Karpas-422 (cell line): ENCODE results near the gene EVPL. TPM values are rescaled to one million over a fixed set of nuclear protein-coding genes. Genes with fewer than 3 reads are reported as not detected.

Experiments
- DNase-seq: peaks from one replicate; pipeline ENCODE4 v3.0.0-alpha.2; 2015
- H2AFZ ChIP-seq: fragments of 200-600 bp; sonication (generic); 2 replicates; pipeline ENCODE4 v1.6.1; 2014; ENCODE audit warnings: antibody characterized with exemption, low read length, mixed read lengths
- H3K27ac ChIP-seq: fragments of 200-600 bp; sonication (generic); 2 replicates; pipeline ENCODE4 v1.5.1; 2014; ENCODE audit warnings: mild to moderate bottlenecking, low read length, moderate library complexity
- H3K27me3 ChIP-seq: fragments of 200-600 bp; sonication (generic); 2 replicates; pipeline ENCODE4 v1.6.1; 2014; ENCODE audit warnings: low read length, mixed read lengths
- H3K36me3 ChIP-seq: fragments of 200-600 bp; sonication (generic); 2 replicates; pipeline ENCODE4 v1.6.1; 2014; ENCODE audit warnings: low read length, mixed read lengths; ENCODE audit not compliant: insufficient read depth
- H3K4me1 ChIP-seq: fragments of 200-600 bp; sonication (generic); 2 replicates; pipeline ENCODE4 v1.6.1; 2014; ENCODE audit warnings: mild to moderate bottlenecking, low read length, mixed read lengths
- H3K4me2 ChIP-seq: fragments of 200-600 bp; sonication (generic); 2 replicates; pipeline ENCODE4 v1.6.1; 2014; ENCODE audit warnings: low read length, low read depth, mild to moderate bottlenecking; ENCODE audit not compliant: poor library complexity, severe bottlenecking
- H3K4me3 ChIP-seq: fragments of 200-600 bp; sonication (generic); 2 replicates; pipeline ENCODE4 v1.5.1; 2014; ENCODE audit warnings: mild to moderate bottlenecking, antibody characterized with exemption, low read length, mixed read lengths
- H3K79me2 ChIP-seq: fragments of 200-600 bp; sonication (generic); 2 replicates; pipeline ENCODE4 v1.6.1; 2014; ENCODE audit warnings: mild to moderate bottlenecking, low read length, mixed read lengths
- H3K9ac ChIP-seq: fragments of 200-600 bp; sonication (generic); 2 replicates; pipeline ENCODE4 v1.6.0; 2014; ENCODE audit warnings: low read length
- H3K9me2 ChIP-seq: fragments of 200-600 bp; sonication (generic), shearing (Covaris generic); replicated peaks from 2 replicates; pipeline ENCODE4 v1.6.0; 2014; ENCODE audit warnings: mild to moderate bottlenecking, low read length, moderate library complexity; ENCODE audit not compliant: insufficient read depth
- H3K9me3 ChIP-seq: fragments of 300-700, 200-600 bp; sonication (generic); 2 replicates; pipeline ENCODE4 v1.6.1; 2014; ENCODE audit warnings: low read length, mixed read lengths
- H4K20me1 ChIP-seq: fragments of 200-600 bp; sonication (generic); 2 replicates; pipeline ENCODE4 v1.6.1; 2014; ENCODE audit warnings: mild to moderate bottlenecking, antibody characterized with exemption, low read length, low read depth; ENCODE audit not compliant: insufficient read depth
- total RNA-seq: library from RNA; depleted of rRNA; stranded (reverse); fragments of >200 nt; shearing (Covaris generic); gene quantifications from 2 replicates; pipeline ENCODE4 v1.2.3, GENCODE V29; 2014; ENCODE audit warnings: low replicate concordance

EVPL gene
- total RNA-seq, 1 experiment from 2014 or later, result 0.07 TPM

DNA sequence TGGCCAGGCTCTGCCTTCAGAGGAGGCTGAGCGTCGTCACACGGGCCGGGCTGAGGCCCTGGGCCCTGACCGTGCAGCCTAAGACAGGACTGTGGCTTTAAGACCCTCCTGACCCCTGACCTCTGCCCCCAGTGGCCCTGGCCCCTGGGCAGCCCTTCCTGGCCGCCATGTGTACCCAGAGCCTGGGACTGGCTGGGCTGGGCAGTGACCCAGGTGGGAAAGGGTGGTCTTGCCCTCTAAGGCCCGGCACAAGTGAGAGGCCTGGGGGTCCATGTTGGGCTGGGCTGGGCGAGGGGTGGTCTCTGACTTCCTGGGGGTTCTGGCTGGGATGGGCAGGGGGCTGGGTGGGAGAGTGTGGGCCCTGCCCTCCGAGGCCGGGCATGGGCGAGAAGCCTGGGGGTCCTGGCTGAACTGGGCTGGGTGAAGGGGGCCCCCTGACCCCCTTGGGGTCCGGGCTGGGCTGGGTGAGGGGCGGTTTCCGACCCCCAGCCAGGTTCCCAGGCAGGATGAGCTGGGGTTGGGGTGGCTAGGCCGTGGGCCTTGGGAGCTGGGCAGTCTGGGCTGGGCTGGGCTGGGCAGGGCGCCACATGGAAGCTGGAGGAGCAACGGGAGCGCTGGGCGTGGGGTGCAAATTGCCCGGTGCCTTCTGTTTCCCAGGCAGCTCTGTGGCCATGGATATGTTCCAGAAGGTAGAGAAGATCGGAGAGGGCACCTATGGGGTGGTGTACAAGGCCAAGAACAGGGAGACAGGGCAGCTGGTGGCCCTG, 26.2 kb downstream of the EVPL start, which contains the start of gene CDK3:
Gene CDK3, plus strand, starts transcription at position 101 of the 767 bp plus-strand sequence. Its CDS starts 571 bp downstream, at position 672.
- no peak within 1 kb of the TSS for H3K4me2 ChIP-seq
- H3K36me3 ChIP-seq, result no peaks in the 10 kb centered on the region
- no peak within 1 kb of the TSS for H3K9ac ChIP-seq
- no peaks in the 10 kb centered on the region for H3K9me3 ChIP-seq
- H3K4me3 ChIP-seq, result no peak within 1 kb of the TSS
- no peak within 1 kb of the TSS for H2AFZ ChIP-seq
- H3K27me3 ChIP-seq, result no peaks in the 10 kb centered on the region
- no peak within 1 kb of the TSS for H3K27ac ChIP-seq
- DNase-seq, result no peak
- no peaks in the 10 kb centered on the region for H4K20me1 ChIP-seq
- no peaks in the 10 kb centered on the region for H3K9me2 ChIP-seq
- H3K4me1 ChIP-seq, result peaks cover 2% of the 10 kb centered on the region; the same call in 1 of the 2 replicates
- no peaks in the 10 kb centered on the region for H3K79me2 ChIP-seq

GRCh38 chr17:76000016-76000754, 26.9 kb downstream of the EVPL start:
- Histone ChIP-seq H3K4me3 (no peak overlapping the region), H3K9me2 (no peaks in the 10 kb centered on the region), H3K27me3 (no peaks in the 10 kb centered on the region), H3K36me3 (no peaks in the 10 kb centered on the region), H3K4me2 (no peak overlapping the region), H2AFZ (no peak overlapping the region), H3K9me3 (no peaks in the 10 kb centered on the region), H3K27ac (no peak overlapping the region), H3K9ac (no peak overlapping the region), H3K4me1 (peaks cover 2% of the 10 kb centered on the region; the same call in 1 of the 2 replicates), H4K20me1 (no peaks in the 10 kb centered on the region), H3K79me2 (no peaks in the 10 kb centered on the region)
- peak; percentile 92 for DNase-seq

DNA sequence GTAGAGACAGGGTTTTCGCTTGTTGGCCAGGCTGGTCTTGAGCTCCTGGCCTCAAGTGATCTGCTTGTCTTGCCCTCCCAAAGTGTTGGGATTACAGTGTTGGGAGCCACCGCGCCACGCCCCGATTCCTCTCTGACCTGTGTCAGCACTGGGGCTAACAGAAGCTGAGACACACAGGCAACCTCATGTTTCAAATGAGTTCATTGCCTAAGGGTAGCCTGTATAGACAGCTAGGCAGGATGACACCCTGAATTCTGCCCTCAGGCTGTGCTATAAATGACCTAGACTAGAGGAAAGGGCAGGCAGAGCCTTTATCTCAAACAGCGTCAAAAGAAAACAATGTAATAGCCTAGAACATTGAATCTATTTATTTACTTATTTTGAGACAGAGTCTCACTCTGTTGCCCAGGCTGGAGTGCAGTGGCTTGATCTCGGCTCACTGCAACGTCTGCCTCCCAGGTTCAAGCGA, 28.7 kb downstream of the EVPL start:
- Histone ChIP-seq H3K4me2 (no peak overlapping the region), H3K9me2 (no peaks in the 10 kb centered on the region), H3K4me3 (no peak overlapping the region), H3K9ac (no peak overlapping the region), H3K27ac (no peak overlapping the region), H2AFZ (no peak overlapping the region), H3K4me1 (peaks cover 2% of the 10 kb centered on the region; the same call in 1 of the 2 replicates), H3K27me3 (no peaks in the 10 kb centered on the region), H3K9me3 (no peaks in the 10 kb centered on the region), H4K20me1 (no peaks in the 10 kb centered on the region), H3K79me2 (no peaks in the 10 kb centered on the region), H3K36me3 (no peaks in the 10 kb centered on the region)
- no peak for DNase-seq

DNA sequence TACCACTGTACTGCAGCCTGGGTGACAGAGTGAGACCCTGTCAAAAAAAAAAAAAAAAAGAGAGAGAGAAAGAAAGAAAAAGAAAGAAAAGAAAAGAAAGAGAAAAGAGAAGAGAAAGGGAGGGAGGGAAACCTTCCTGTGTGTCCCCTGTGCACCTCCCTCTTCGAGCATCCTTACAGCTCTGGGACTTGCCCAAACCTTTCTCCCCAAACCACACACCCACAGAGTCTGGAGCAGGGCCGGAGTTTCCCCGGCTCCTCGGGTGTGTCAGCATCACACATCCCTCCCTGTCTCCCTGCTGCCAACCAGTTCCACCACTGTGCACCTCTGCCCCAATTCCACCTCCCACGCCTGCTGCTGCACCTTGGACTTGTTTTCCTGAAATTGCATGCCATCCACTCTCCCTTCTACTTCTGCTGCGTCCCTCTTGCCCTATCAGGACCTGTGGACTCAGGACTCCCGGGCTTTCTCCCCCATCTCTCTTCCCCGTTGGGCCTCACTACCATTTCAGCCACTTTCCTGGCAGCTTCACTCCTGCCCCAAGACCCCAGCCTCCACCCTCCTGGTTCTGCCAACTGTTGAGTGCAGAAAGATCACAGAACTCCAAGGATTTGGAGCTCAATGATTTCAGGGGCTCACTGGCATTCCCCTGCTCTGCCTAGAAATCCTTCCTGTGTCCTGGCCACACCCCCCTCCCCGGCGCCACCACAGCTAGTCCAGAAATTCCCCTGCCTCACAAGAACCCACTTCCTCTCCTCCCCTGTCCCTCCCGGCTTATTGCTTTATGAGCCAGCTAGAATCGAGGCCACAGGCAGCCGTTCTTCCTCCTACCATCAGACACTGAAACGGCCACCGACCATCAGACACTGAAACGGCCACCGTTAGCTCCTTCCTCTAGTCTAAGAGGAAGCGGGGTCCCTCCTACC, 30.2 kb downstream of the EVPL start:
- Histone ChIP-seq H3K4me1 (peaks cover 6% of the 10 kb centered on the region), H2AFZ (no peak overlapping the region), H4K20me1 (no peaks in the 10 kb centered on the region), H3K9ac (peak overlapping the region; percentile 7; the same call in 1 of the 2 replicates), H3K36me3 (no peaks in the 10 kb centered on the region), H3K79me2 (no peaks in the 10 kb centered on the region), H3K9me2 (no peaks in the 10 kb centered on the region), H3K27ac (no peak overlapping the region), H3K4me3 (no peak overlapping the region), H3K9me3 (no peaks in the 10 kb centered on the region), H3K27me3 (no peaks in the 10 kb centered on the region), H3K4me2 (no peak overlapping the region)
- DNase-seq, result no peak

DNA sequence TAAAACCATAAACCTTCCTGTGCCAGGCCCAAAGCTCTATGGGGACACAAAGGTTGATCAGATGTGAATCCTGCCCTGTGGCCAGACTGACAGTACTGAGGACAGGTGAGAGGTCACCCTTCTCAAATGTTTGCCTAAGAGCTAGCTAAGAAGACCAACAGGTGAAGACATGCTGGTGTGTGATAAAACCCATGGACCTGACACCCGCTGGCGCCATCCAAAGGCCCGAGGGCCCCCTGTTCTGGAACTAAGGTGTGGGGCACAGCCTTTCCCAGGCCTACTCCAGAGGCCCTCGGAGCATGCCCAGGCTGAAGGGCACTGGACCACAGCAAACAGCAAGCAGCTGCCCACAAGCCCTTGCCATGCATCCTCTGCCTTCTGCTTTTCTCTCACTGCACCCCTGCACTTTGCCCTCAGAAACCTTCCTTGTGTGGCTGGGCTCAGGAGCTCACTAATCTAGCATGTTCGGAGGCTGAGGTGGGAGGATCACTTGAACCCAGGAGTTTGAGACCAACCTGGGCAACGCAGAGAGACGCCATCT, 31.7 kb downstream of the EVPL start:
- Histone ChIP-seq H3K9me2 (no peaks in the 10 kb centered on the region), H3K4me2 (no peak overlapping the region), H2AFZ (no peak overlapping the region), H3K4me1 (peaks cover 14% of the 10 kb centered on the region), H3K27ac (no peak overlapping the region), H3K9me3 (no peaks in the 10 kb centered on the region), H3K36me3 (no peaks in the 10 kb centered on the region), H4K20me1 (no peaks in the 10 kb centered on the region), H3K9ac (no peak overlapping the region), H3K79me2 (no peaks in the 10 kb centered on the region), H3K27me3 (no peaks in the 10 kb centered on the region), H3K4me3 (no peak overlapping the region)
- DNase-seq, result no peak

DNA sequence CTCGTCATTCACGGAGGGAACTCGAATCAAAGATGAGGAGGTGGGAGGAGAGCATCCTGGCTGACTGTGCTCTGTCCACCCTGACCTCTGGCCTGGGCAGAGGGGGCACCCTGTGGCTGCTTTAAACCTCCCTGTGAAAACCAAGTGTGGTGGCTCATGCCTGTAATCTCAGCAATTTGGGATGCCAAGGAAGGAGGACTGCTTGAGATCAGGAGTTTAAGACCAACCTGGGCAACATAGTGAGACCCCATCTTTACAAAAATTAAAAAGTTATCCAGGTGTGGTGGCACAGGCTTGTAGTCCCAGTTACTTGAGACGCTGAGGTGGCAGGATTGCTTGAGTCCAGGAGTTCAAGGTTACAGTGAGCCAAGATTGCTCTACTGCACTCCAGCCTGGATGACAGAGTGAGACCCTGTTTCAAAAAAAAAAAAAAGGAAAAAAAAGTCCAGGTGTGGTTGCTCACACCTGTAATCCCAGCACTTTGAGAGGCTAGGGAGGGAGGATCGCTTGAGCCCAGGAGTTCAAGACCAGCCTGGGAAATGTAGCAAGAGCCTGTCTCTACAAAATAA, 32.2 kb downstream of the EVPL start:
- no peaks in the 10 kb centered on the region for H4K20me1 ChIP-seq
- H3K4me3 ChIP-seq, result no peak overlapping the region
- no peak overlapping the region for H3K27ac ChIP-seq
- no peak for DNase-seq
- H3K9me3 ChIP-seq, result no peaks in the 10 kb centered on the region
- H3K79me2 ChIP-seq, result no peaks in the 10 kb centered on the region
- H3K4me2 ChIP-seq, result no peak overlapping the region
- H3K9me2 ChIP-seq, result no peaks in the 10 kb centered on the region
- H3K27me3 ChIP-seq, result no peaks in the 10 kb centered on the region
- H3K4me1 ChIP-seq, result peaks cover 14% of the 10 kb centered on the region
- H2AFZ ChIP-seq, result no peak overlapping the region
- no peaks in the 10 kb centered on the region for H3K36me3 ChIP-seq
- H3K9ac ChIP-seq, result no peak overlapping the region

DNA sequence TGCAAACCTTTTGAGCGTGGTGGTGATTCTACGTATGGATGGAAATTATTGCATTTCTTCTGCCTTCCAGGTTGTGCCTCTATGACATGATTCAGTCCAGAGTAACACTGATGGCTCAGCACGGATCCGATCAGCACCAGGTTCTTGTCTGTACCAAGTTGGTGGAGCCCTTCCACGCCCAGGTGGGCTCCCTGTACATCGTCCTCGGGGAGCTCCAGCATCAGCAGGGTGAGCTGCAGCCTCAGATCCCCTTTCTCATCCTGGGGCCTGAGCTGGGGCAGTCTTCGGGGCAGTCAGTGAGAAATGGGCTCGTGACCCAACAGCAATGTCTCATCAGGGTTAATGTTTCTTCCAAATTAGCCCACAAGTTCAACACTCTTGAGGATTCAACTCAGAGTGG, 35.7 kb downstream of the EVPL start:
- H3K4me2 ChIP-seq, result no peak overlapping the region
- no peak for DNase-seq

More for the DNA sequence above, 35.7 kb downstream of the EVPL start:
- H3K9me2 ChIP-seq, result no peaks in the 10 kb centered on the region
- H3K27me3 ChIP-seq, result no peaks in the 10 kb centered on the region
- no peak overlapping the region for H3K9ac ChIP-seq
- no peaks in the 10 kb centered on the region for H4K20me1 ChIP-seq
- no peaks in the 10 kb centered on the region for H3K36me3 ChIP-seq
- no peaks in the 10 kb centered on the region for H3K9me3 ChIP-seq
- no peak overlapping the region for H2AFZ ChIP-seq
- H3K4me3 ChIP-seq, result no peak overlapping the region
- H3K79me2 ChIP-seq, result no peaks in the 10 kb centered on the region
- no peak overlapping the region for H3K27ac ChIP-seq
- H3K4me1 ChIP-seq, result peaks cover 12% of the 10 kb centered on the region
